Measurements from ENCODE around the gene CISD3.

DNA sequence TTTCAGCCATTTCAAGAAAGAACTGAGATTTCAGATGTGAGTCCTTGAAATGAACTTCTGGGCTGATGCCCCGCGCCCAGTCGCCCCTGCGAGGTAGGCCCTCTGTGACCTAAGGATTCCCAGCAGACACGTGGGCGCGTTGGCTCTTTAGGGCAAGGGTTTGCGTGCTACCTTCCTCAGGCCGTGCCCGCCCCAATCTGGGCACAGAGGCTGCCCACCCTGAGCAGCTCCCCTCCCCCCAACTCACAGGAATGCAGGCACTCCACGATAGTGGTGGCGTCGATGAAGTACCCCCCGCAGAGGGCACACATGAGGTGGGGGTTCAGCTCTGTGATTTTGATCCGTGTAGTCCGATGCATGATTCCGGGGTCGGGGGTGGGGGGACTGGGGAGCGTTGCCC, 9.9 kb downstream of the CISD3 start:
- TF ChIP-seq CTCF (IDR thresholded peaks at IDR 0.05) = no peak
- no peak for TF ChIP-seq POLR2A (IDR thresholded peaks at IDR 0.05)
